ENCODE data around the gene RGP1. TPM values are rescaled to one million over a fixed set of nuclear protein-coding genes. Genes with fewer than 3 reads are reported as not detected.
A peak's percentile ranks its signal among the peaks of the same experiment; 100 is the strongest.

The RGP1 gene
- total RNA-seq, 1 experiment from 2014 or later: 15.0 TPM

GRCh38 chr9:35740243-35740642, 8.8 kb upstream of the RGP1 start:
- DNase-seq (ENCODE audit: extremely low read depth, low read depth): no peak

- no peak for DNase-seq (ENCODE audit: extremely low read depth, low read depth)
Observed at GRCh38 chr9:35741740-35742139, 7.3 kb upstream of the RGP1 start.

- no peak for DNase-seq (ENCODE audit: extremely low read depth, low read depth)
Observed at GRCh38 chr9:35743452-35743851, 5.6 kb upstream of the RGP1 start.

GRCh38 chr9:35743880-35744518, 5.1 kb upstream of the RGP1 start:
- no peak for DNase-seq (ENCODE audit: extremely low read depth, low read depth)

- DNase-seq (ENCODE audit: extremely low read depth, low read depth): no peak
Observed at GRCh38 chr9:35745569-35745968, 3.5 kb upstream of the RGP1 start.

GRCh38 chr9:35746583-35746982, 2.5 kb upstream of the RGP1 start:
- DNase-seq (ENCODE audit: extremely low read depth, low read depth): no peak

GRCh38 chr9:35748242-35748857, 737 bp upstream of the RGP1 start:
- DNase-seq (ENCODE audit: extremely low read depth, low read depth): no peak

DNA sequence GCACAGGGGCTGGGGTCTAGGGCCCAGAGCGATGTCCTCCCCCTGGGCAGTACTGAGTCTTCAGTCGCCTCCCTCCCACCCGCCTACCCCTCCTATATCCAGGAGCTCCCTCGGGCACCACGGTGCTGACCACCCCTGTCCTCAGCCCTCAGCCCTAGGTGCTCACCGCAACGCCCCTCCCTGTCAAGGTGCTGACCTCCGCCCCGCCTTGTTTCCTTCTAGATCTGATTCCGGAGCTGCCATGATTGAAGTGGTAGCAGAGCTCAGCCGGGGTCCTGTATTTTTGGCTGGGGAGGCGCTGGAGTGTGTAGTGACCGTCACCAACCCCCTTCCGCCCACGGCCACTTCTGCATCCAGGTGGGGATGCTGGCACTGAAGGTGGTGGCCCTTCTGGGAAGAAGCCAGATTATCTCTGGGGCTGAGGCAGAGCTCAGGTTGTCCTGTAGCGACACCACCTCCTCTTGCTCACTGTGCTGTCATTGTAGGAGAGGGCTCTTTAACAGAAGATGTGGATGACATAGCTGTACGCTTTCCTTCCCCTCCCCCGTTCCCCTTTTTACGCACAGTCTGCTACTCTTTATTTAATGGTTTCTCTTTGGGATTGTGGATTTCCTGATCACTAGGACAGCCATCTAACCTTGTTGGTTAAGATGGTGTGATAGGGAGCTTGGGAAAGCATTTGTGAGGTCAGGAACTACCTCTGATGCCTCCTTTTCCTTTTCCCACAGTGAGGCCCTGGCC, 598 bp downstream of the RGP1 start:
- DNase-seq (ENCODE audit: extremely low read depth, low read depth): no peak

DNA sequence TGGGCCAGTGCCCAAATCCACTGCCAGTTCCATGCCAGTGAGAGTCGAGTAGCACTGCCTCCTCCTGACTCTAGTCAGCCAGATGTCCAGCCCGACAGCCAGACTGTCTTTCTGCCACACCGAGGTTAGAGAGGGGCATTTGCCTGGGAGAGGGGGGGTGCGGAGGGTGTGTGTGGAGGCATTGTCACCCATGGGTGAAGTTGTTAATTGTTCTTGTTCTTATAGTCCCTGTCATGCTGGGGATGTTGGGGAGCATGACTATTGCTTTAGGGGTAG, 1.1 kb downstream of the RGP1 start:
- no peak for DNase-seq (ENCODE audit: extremely low read depth, low read depth)

DNA sequence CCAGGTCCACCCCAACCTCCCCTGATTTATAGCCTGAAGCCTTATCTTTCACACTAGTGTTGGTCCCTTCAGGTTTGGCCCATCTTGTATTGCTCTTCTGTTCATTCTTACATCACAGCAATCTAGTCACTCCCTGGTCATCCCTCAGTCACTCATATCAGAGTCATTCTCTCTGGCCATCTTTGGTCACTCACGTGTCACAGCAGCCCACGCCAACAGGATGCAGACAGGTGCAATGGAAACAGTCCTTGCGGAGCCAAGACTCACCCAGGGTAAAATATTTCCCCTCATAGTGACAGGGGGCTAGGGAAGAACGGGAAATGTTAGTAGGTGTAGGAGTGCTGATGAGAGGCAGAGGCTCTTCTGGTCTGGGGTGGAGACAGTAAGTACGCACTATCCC, 4.4 kb downstream of the RGP1 start:
- no peak for DNase-seq (ENCODE audit: extremely low read depth, low read depth)

GRCh38 chr9:35754264-35754663, 5.2 kb downstream of the RGP1 start, which contains the start of gene MSMP:
Gene MSMP (minus strand): TSS chr9:35754276. CDS start chr9:35754129, 147 bp downstream.
- DNase-seq (ENCODE audit: extremely low read depth, low read depth): no peak

DNA sequence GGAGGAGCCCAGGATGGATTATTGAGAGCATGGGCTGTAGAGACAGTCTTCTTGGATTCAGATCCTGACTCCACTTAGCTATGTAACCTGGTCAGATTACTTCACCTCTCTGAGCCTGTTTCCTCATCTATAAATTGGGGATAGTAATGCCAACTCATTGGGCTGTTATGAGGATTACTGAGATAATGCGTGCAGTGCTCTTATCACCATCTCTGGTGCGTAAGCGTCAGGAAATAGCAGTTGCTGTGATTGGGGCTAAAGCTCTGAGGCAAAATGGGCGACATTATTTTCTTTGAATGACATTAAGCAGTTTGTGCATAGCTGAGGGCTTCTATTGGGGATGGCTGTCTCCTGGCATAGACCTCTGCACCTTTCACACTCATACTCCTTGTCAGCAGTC, 6.0 kb downstream of the RGP1 start:
- no peak for DNase-seq (ENCODE audit: extremely low read depth, low read depth)

- DNase-seq (ENCODE audit: extremely low read depth, low read depth): peak; percentile 50
Observed at GRCh38 chr9:35756275-35757225, 7.5 kb downstream of the RGP1 start.

DNA sequence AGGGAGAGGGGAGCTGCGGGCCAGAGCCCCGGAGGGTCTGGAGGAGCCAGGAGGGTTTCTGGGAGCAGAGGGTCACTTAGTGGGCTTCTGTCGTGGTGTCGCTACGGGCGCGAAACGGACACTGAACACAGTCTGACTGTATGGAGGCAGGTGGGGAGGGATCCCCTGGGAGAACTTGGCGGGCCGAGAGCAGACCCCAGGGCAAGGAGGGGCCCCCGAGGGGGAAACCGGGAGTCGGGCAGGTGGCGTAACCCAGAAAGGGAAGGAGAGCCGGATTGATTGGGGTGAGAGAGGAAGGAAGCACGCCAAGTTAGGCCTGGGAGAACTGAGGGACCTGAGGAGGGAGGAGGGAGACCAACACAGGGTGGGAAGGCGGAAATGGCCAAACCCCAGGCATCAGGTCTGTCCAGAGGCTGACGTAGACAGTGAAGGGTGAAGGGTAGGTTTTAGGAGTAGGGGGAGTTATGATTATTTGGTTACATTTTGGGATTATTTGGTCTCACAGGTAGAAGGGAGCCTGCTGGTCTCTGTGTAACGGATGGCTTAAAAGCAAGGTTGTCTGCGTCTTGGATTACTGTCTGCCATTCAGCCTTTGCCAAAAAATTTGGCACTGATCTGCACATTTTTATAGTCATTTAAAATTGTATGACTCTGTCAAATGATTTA, 8.3 kb downstream of the RGP1 start:
- DNase-seq (ENCODE audit: extremely low read depth, low read depth): peak; percentile 26

DNA sequence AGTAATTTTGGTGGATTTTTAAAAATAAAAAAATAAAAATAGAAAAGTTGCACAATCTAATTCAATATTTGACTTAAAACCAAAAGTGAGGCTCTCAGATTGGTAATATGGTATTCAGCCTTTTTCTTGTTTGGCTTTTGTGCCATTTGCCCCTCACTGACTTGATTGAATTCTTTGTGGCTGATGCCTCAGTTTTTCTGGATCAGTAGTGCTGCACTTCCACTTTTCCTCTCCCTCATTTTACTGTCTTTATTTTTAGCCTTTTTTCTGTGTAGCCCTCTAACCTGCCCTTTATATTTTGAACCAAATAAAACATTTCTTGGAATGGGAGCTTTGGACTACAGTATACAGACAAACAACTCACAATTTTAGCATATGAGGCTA, 8.8 kb downstream of the RGP1 start:
- DNase-seq (ENCODE audit: extremely low read depth, low read depth): no peak

DNA sequence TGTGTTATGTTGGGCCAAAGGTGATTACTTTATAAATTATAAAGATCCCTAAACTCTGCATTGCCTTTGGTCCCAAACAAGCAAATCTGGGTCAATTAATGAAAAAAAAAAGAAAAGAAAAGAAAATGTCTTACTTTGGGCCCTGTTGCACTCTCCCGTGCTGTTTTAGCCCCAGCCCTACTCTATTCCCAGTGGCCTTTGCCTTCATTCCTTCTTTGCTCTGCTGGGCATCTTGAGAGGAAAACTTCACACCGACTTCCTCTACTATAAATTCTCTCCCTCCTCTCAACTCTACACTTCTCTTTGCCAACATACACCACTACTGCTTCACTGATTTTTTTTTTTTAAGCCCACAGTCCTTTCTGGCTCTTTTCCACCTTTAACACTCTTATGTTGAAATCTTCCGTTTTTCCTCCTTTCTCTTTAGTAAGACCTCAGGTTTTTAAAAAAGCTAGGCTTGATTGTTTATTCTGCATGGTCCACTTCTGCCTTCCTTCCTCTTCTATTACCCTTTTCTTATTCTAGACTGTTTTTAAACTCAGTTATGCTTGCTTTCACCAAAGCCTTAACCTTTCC, 9.5 kb downstream of the RGP1 start:
- DNase-seq (ENCODE audit: extremely low read depth, low read depth): no peak

DNA sequence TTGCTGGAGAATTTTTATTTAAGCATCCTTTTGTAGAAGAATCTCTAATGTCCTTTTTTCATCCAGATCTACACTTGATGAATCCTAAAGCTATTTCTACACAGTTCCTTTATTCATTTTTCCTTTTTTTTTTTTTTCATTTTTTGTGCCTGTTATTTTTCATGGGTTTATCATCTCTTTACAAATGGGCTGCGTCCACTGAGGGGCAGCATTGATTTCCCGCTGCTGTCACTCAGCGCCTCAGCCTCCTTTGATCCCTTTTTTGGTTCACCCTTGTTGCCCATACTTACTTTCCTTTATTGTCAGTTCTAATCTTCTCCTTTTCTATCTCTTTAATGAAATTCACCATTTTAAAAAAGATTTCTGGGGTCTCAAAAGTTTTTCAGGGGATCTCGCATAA, 10.7 kb downstream of the RGP1 start:
- no peak for DNase-seq (ENCODE audit: extremely low read depth, low read depth)

DNA sequence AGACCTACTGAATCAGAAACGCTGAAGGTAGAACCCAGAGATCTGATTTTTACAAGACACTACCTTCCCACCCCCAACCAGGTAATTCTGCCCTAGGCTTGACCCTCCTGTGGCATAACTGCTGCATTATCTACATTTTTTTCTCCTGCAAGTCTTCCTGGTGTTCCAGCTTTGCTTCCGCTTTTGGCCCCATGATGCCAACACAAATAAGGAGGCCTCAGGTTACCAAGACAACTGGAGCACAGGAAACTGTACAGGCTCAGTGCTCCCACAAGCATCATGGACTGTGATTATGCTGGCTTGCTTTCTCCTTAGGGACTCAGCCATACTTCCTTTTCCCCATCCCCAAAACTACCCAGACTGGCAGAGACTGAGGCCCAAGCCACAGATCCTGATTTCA, 11.6 kb downstream of the RGP1 start:
- DNase-seq (ENCODE audit: extremely low read depth, low read depth): no peak

GRCh38 chr9:35763181-35763580, 14.1 kb downstream of the RGP1 start:
- DNase-seq (ENCODE audit: extremely low read depth, low read depth): no peak

DNA sequence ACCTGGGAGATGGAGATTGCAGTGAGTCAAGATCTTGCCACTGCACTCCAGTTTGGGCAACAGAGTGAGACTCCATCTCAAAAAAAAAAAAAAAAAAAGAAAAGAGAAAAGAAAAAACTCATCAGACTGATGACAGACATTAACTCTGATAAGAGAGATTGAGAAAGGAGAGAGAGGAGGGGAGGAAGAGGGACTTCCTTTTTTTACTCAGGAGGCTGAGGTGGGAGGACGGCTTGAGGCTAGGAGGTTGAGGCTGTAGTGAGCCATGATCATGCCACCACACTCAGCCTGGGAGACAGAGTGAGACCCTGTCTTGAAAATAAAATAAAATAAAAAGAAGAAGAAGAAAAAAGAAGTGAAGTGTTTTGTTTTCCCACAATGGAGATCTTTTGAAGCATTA, 14.7 kb downstream of the RGP1 start:
- no peak for DNase-seq (ENCODE audit: extremely low read depth, low read depth)

Measured in NCI-H460 (cell line).